ENCODE results near the gene MRPL28.
"Not testable (repeated sequence)": the region's sequence is repeated elsewhere in the genome, so short reads cannot be mapped to it uniquely, and the experiment has no call there.

The MRPL28 gene

DNA sequence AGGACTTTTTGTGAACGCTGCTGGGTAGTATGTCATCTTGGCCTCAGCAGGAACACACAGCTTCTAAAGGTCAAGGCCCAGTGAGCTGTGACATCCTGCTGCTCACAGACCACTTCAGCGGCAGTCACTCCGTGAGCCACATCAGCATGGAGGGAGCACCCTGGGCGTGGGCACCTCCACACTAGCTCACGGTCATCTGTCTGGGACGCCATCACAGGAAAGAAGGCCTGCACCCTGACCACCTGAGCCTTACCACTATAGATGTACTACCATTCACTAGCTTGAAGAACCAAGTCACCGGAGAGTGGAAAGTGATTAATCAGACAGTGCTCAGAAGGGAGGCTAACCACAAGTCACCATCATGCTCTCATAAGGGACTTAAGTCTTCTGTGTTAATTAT is 21.1 kb downstream of the MRPL28 start:
- ATAC-seq (ENCODE audit: insufficient read depth, low read depth) (no peak), DNase-seq (no peak)
- peaks cover 49% of the 10 kb centered on the region for H3K36me3 ChIP-seq (ENCODE audit: insufficient read depth, low read length)
- H3K9ac ChIP-seq (ENCODE audit: low read depth, low read length) = no peak overlapping the region
- no peak overlapping the region for H3K27ac ChIP-seq (ENCODE audit: low read length)
- H3K4me1 ChIP-seq (ENCODE audit: insufficient read depth, low read length) = peaks cover 32% of the 10 kb centered on the region
- peak overlapping the region; percentile 40; the same call in 1 of the 2 replicates for H3K4me2 ChIP-seq (ENCODE audit: insufficient read depth, low read length)
- H3K4me3 ChIP-seq (ENCODE audit: low read depth in 1 of 2, low read length in 2 of 2) = no peak overlapping the region
- H2AFZ ChIP-seq (ENCODE audit: low read depth, low read length) = no peak overlapping the region
- H3K9me3 ChIP-seq (ENCODE audit: insufficient read depth, low read length, severe bottlenecking) = no peaks in the 10 kb centered on the region
- no peak for TF ChIP-seq EZH2 (IDR thresholded peaks at IDR 0.05; ENCODE audit: borderline replicate concordance, low read depth, low read length, severe bottlenecking)
- TF ChIP-seq, protein P1, sequence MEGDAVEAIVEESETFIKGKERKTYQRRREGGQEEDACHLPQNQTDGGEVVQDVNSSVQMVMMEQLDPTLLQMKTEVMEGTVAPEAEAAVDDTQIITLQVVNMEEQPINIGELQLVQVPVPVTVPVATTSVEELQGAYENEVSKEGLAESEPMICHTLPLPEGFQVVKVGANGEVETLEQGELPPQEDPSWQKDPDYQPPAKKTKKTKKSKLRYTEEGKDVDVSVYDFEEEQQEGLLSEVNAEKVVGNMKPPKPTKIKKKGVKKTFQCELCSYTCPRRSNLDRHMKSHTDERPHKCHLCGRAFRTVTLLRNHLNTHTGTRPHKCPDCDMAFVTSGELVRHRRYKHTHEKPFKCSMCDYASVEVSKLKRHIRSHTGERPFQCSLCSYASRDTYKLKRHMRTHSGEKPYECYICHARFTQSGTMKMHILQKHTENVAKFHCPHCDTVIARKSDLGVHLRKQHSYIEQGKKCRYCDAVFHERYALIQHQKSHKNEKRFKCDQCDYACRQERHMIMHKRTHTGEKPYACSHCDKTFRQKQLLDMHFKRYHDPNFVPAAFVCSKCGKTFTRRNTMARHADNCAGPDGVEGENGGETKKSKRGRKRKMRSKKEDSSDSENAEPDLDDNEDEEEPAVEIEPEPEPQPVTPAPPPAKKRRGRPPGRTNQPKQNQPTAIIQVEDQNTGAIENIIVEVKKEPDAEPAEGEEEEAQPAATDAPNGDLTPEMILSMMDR (IDR thresholded peaks at IDR 0.05; ENCODE audit: borderline replicate concordance, extremely low read depth, low read length, poor library complexity, severe bottlenecking) = no peak
- peaks cover 71% of the 10 kb centered on the region for H4K20me1 ChIP-seq (ENCODE audit: insufficient read depth, low read length)
- H3K27me3 ChIP-seq (ENCODE audit: insufficient read depth, low read length, poor library complexity) = no peaks in the 10 kb centered on the region
- H3K79me2 ChIP-seq (ENCODE audit: insufficient read depth, low read length) = peaks cover 73% of the 10 kb centered on the region

DNA sequence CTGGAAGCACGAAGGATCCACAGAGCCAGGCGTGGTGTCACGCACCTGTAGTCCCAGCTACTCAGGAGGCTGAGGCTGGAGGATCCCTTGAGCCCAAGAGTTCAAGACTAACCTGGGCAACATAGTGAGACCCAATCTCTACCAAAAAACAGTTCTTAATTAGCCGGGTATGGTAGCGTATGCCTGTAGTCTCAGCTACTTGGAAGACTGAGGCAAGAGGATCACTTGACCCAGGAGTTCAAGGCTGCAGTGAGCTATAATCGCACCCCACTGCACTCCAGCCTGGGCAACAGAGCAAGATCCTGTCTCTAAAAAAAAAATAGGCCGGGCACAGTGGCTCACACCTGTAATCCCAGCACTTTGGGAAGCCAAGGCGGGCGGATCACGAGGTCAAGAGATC is 21.8 kb downstream of the MRPL28 start:
- not testable (repeated sequence) for H3K9me3 ChIP-seq (ENCODE audit: insufficient read depth, low read length, severe bottlenecking); H3K4me2 ChIP-seq (ENCODE audit: insufficient read depth, low read length); H3K4me3 ChIP-seq (ENCODE audit: low read depth in 1 of 2, low read length in 2 of 2); ATAC-seq (ENCODE audit: insufficient read depth, low read depth); H3K9ac ChIP-seq (ENCODE audit: low read depth, low read length); H3K27me3 ChIP-seq (ENCODE audit: insufficient read depth, low read length, poor library complexity); DNase-seq; H2AFZ ChIP-seq (ENCODE audit: low read depth, low read length); H3K27ac ChIP-seq (ENCODE audit: low read length)
- Histone ChIP-seq H3K79me2 (ENCODE audit: insufficient read depth, low read length) (peaks cover 80% of the 10 kb centered on the region), H4K20me1 (ENCODE audit: insufficient read depth, low read length) (peaks cover 68% of the 10 kb centered on the region), H3K4me1 (ENCODE audit: insufficient read depth, low read length) (peaks cover 32% of the 10 kb centered on the region), H3K36me3 (ENCODE audit: insufficient read depth, low read length) (peaks cover 52% of the 10 kb centered on the region)

DNA sequence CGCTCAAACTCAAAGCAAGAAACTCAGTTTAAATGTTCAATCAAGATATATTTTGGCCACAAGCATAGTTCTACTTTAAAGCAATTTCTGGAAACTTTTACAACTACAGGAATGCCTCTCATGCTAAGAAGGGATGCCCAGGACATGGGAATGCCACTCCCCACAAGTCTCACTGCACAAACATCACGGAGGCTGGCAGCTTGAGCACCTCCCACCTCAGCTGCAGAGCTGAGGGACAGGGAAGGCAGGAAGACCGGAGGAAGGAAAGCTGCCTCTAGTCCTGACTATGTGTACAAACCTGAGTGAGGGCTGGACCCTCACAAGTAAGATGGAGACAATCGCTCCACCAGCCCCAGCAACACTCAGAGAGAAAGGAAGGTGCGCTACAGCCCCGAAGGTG is 23.1 kb downstream of the MRPL28 start:
- Histone ChIP-seq H3K79me2 (ENCODE audit: insufficient read depth, low read length) (peaks cover 93% of the 10 kb centered on the region), H3K4me3 (ENCODE audit: low read depth in 1 of 2, low read length in 2 of 2) (no peak overlapping the region), H3K9ac (ENCODE audit: low read depth, low read length) (no peak overlapping the region), H3K9me3 (ENCODE audit: insufficient read depth, low read length, severe bottlenecking) (no peaks in the 10 kb centered on the region), H3K27me3 (ENCODE audit: insufficient read depth, low read length, poor library complexity) (no peaks in the 10 kb centered on the region), H3K4me1 (ENCODE audit: insufficient read depth, low read length) (peaks cover 42% of the 10 kb centered on the region), H2AFZ (ENCODE audit: low read depth, low read length) (no peak overlapping the region), H3K36me3 (ENCODE audit: insufficient read depth, low read length) (peaks cover 62% of the 10 kb centered on the region), H4K20me1 (ENCODE audit: insufficient read depth, low read length) (peaks cover 78% of the 10 kb centered on the region), H3K4me2 (ENCODE audit: insufficient read depth, low read length) (no peak overlapping the region), H3K27ac (ENCODE audit: low read length) (no peak overlapping the region)
- TF ChIP-seq, protein P1 (IDR thresholded peaks at IDR 0.05; ENCODE audit: borderline replicate concordance, extremely low read depth, low read length, poor library complexity, severe bottlenecking) = no peak
- TF ChIP-seq EZH2 (IDR thresholded peaks at IDR 0.05; ENCODE audit: borderline replicate concordance, low read depth, low read length, severe bottlenecking) = no peak
- no peak for ATAC-seq (ENCODE audit: insufficient read depth, low read depth)
- DNase-seq = no peak

DNA sequence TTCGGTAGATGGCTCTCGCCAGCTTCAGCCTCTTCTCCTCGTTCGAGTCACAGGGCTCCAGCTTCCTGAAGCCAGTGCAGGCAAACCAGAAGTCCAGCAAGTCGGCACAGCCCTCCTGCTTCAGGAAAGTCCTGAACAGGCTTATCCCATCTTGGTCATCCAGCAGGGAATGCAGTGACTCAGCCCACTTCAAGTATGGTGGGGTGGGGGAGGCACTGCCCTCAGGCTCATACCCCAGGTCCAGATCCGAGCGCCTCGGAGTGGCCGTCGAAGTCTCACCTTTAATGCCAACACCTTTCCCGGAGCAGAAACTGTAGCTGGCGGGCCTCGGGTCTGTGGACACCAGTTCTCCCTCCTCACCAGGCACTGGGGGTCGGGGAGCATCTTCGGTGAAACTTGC is 23.8 kb downstream of the MRPL28 start:
- Histone ChIP-seq H3K27ac (ENCODE audit: low read length) (no peak overlapping the region), H3K27me3 (ENCODE audit: insufficient read depth, low read length, poor library complexity) (no peaks in the 10 kb centered on the region), H3K9me3 (ENCODE audit: insufficient read depth, low read length, severe bottlenecking) (no peaks in the 10 kb centered on the region), H3K4me3 (ENCODE audit: low read depth in 1 of 2, low read length in 2 of 2) (no peak overlapping the region), H3K4me2 (ENCODE audit: insufficient read depth, low read length) (no peak overlapping the region), H3K9ac (ENCODE audit: low read depth, low read length) (no peak overlapping the region), H4K20me1 (ENCODE audit: insufficient read depth, low read length) (peaks cover 80% of the 10 kb centered on the region), H2AFZ (ENCODE audit: low read depth, low read length) (no peak overlapping the region), H3K4me1 (ENCODE audit: insufficient read depth, low read length) (peaks cover 43% of the 10 kb centered on the region), H3K79me2 (ENCODE audit: insufficient read depth, low read length) (peaks cover 93% of the 10 kb centered on the region), H3K36me3 (ENCODE audit: insufficient read depth, low read length) (peaks cover 63% of the 10 kb centered on the region)
- ATAC-seq (ENCODE audit: insufficient read depth, low read depth) (no peak), DNase-seq (no peak)
- TF ChIP-seq, protein P1 (IDR thresholded peaks at IDR 0.05; ENCODE audit: borderline replicate concordance, extremely low read depth, low read length, poor library complexity, severe bottlenecking) = no peak
- no peak for TF ChIP-seq EZH2 (IDR thresholded peaks at IDR 0.05; ENCODE audit: borderline replicate concordance, low read depth, low read length, severe bottlenecking)

Data from DND-41 (cell line).